Measurements from ENCODE around the gene RARRES2.
A peak's percentile ranks its signal among the peaks of the same experiment; 100 is the strongest.

RARRES2 gene

DNA sequence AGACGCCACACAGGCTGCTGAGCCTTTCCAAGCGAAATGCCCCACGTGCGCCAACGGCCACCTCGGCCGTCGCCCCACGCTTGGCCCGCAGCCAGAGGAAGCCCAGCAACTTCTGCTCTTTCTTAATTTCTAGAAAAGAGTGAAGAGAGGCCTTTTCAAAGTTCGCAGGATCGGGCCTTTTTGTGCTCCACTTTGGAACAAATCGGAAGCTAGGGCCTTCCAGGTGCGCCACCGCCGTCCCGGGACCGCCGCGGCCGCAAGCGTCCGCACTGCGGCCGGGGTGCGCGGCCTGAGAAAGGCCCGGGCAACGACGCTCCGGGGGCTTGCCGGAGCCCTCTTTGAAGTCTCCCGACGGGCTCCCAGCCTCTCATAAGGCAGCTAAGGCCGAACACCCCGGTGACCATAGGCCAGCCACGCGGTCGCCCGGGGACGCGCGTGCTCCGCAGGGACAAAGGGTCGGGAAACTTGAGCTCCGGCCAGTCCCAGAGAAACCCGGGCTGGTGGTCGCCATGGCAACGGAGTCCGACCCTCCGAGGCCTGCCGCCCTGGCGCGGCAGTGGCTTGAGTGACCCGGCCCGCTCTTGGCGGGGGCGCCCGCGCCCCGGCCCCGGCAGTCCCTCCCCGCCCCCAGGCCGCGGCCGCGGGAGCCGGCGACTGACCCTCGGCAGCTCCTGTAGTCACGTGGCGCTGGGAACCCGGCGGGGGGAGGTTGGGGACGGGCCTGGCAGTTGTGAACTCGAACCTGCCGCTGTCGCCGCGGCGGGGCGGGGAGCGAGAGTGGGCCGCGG, 26.9 kb upstream of the RARRES2 start, which contains the start of gene REPIN1:
TSS of gene REPIN1 (plus strand) at position 727 of the 788 bp plus-strand sequence. CDS start 890 bp downstream, outside the sequence.
- peak; percentile 86 for DNase-seq (ENCODE audit: extremely low spot score)
- TF ChIP-seq, protein P1, sequence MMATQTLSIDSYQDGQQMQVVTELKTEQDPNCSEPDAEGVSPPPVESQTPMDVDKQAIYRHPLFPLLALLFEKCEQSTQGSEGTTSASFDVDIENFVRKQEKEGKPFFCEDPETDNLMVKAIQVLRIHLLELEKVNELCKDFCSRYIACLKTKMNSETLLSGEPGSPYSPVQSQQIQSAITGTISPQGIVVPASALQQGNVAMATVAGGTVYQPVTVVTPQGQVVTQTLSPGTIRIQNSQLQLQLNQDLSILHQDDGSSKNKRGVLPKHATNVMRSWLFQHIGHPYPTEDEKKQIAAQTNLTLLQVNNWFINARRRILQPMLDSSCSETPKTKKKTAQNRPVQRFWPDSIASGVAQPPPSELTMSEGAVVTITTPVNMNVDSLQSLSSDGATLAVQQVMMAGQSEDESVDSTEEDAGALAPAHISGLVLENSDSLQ (IDR thresholded peaks at IDR 0.05): no peak
- TF ChIP-seq FOXM1 (IDR thresholded peaks at IDR 0.05; ENCODE audit: borderline replicate concordance): peak; percentile 71; the same call in 1 of the 2 replicates
- TF ChIP-seq CTBP1 (IDR thresholded peaks at IDR 0.05; ENCODE audit: borderline replicate concordance): peak; percentile 51; the same call in 1 of the 2 replicates
- TF ChIP-seq SUZ12 (IDR thresholded peaks at IDR 0.05): no peak
- TF ChIP-seq ELF4 (IDR thresholded peaks at IDR 0.05): 0 out of 2 replicates have a peak, but pooled peaks have one; percentile 5
- peak; percentile 79; the same call in 1 of the 2 replicates for TF ChIP-seq LEF1 (IDR thresholded peaks at IDR 0.05; ENCODE audit: borderline replicate concordance)
- TF ChIP-seq L3MBTL2 (conservative IDR thresholded peaks at IDR 0.05): peak; percentile 92
- no peak for TF ChIP-seq SP1 (IDR thresholded peaks at IDR 0.05)
- TF ChIP-seq FOXK2 (IDR thresholded peaks at IDR 0.05): no peak
- ChIA-PET CTCF (interaction anchor here (0.9 kb wide), 1 partner anchor 10 kb away, joined by 3 read pairs; no protein-coding TSS in a partner anchor), POLR2A (interaction anchor here (0.7 to 3.3 kb wide), 15 partner anchors 10 to 48 kb away, joined by 3 to 50 read pairs (median 4); partner anchors contain the start of genes ACTR3C, LRRC61 and ZNF775)

DNA sequence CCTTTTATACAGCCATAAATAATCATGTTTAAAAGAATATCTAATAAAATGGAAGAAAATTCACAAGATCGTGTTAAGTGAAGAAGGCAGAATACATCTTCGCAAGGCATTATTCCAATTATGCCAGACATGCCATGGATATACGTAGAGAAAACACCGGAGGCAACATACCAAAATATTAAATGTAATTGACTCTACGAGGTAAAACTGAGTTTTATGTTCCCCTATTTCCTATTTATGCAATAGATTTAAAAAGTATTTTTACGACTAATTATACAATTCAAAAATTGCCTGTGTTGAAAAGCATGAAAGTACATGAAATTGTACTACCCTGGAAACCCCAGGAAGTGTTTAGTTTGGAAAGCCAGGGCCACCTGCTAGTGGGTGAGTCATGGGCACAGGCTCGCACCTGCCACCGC, 26.3 kb upstream of the RARRES2 start:
- DNase-seq (ENCODE audit: extremely low spot score): no peak
- no peak for TF ChIP-seq HDGF (IDR thresholded peaks at IDR 0.05; ENCODE audit: borderline replicate concordance)
- TF ChIP-seq BHLHE40 (IDR thresholded peaks at IDR 0.05; ENCODE audit: borderline replicate concordance): no peak
- TF ChIP-seq, protein P1 (IDR thresholded peaks at IDR 0.05): no peak
- no peak for TF ChIP-seq CTBP1 (IDR thresholded peaks at IDR 0.05; ENCODE audit: borderline replicate concordance)
- no peak for TF ChIP-seq ZNF384 (IDR thresholded peaks at IDR 0.05)
- 0 out of 2 replicates have a peak, but pooled peaks have one; percentile 5 for TF ChIP-seq ELF4 (IDR thresholded peaks at IDR 0.05)
- POLR2A ChIA-PET: interaction anchor here (1.0 to 3.3 kb wide), 11 partner anchors 10 to 44 kb away, joined by 3 to 50 read pairs (median 11); partner anchors contain the start of genes ACTR3C, LRRC61 and ZNF775
- CTCF ChIA-PET: interaction anchor here (0.7 kb wide), 1 partner anchor 10 kb away, joined by 4 read pairs; no protein-coding TSS in a partner anchor

DNA sequence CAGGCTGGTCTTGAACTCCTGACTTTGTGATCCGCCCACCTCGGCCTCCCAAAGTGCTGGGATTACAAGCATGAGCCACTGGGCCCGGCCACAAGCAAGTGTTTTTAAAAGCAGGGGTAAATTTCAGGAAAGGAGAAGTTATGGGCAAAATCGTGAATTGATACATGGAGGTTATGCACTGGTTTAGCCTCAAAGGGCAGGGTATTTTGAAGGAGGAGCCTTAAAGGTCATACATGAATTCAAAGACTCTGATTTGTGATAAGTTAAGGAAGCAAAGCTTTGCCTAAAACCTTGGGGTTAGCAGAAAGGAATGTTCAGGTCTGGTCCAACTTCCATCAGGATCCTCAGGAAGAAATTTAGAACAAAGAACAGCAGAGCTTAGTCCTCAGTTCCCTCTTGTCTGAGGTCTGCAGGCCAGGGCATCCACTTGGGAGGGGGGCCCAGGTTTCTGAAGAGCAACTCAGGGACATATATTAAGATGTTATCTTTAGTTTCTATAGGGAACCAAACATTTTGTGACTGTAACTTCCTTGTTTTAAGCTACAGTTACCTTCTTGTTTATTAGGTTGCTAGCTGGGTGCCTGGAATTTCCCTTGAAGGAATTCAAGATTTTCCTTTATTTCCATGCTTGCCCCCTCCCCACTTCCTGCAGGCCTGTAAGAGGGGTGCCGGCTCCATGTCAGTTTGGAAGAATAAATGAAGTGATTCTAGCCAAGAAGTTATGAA, 24.4 kb upstream of the RARRES2 start:
- DNase-seq (ENCODE audit: extremely low spot score): no peak
- ChIA-PET CTCF (interaction anchor here (1.0 to 2.1 kb wide), 2 partner anchors 10 to 12 kb away, joined by 3 to 9 read pairs; no protein-coding TSS in a partner anchor), POLR2A (interaction anchor here (0.6 to 1.3 kb wide), 3 partner anchors 12 to 43 kb away, joined by 3 to 6 read pairs (median 4); partner anchors contain the start of genes ACTR3C and LRRC61)
- TF ChIP-seq NFRKB (IDR thresholded peaks at IDR 0.05) (no peak), TARDBP (IDR thresholded peaks at IDR 0.05) (no peak), FOXA1 (IDR thresholded peaks at IDR 0.05) (no peak), SUZ12 (IDR thresholded peaks at IDR 0.05) (no peak)
- TF ChIP-seq, protein P1 (IDR thresholded peaks at IDR 0.05): no peak

DNA sequence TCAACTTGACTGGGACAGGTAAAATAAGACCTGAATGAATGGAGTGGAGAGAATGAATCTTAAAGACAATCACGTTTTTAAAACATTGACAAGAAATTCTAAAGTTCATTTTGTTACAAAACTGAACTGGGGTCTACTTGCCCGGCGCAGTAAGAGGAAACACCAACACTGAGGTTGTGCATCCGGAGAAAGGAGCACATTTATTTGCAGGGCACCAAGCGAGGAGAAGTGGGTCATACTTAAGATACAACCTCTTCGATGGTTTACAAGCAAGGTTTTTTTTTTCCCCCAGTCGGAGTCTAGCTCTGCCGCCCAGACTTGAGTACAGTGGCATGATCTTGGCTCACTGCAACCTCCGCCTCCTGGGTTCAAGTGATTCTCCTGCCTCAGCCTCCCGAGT, 23.8 kb upstream of the RARRES2 start:
- no peak for DNase-seq (ENCODE audit: extremely low spot score)
- TF ChIP-seq SP1 (IDR thresholded peaks at IDR 0.05) (no peak), CTBP1 (IDR thresholded peaks at IDR 0.05; ENCODE audit: borderline replicate concordance) (no peak), ELF4 (IDR thresholded peaks at IDR 0.05) (no peak), HDGF (IDR thresholded peaks at IDR 0.05; ENCODE audit: borderline replicate concordance) (no peak), ARNT (IDR thresholded peaks at IDR 0.05) (no peak), BHLHE40 (IDR thresholded peaks at IDR 0.05; ENCODE audit: borderline replicate concordance) (no peak), NFRKB (IDR thresholded peaks at IDR 0.05) (no peak), TARDBP (IDR thresholded peaks at IDR 0.05) (no peak), SUZ12 (IDR thresholded peaks at IDR 0.05) (no peak), FOXK2 (IDR thresholded peaks at IDR 0.05) (no peak), FOXM1 (IDR thresholded peaks at IDR 0.05; ENCODE audit: borderline replicate concordance) (no peak), LEF1 (IDR thresholded peaks at IDR 0.05; ENCODE audit: borderline replicate concordance) (no peak), L3MBTL2 (conservative IDR thresholded peaks at IDR 0.05) (no peak), ZNF384 (IDR thresholded peaks at IDR 0.05) (no peak), FOXA1 (IDR thresholded peaks at IDR 0.05) (no peak)
- TF ChIP-seq, protein P1 (IDR thresholded peaks at IDR 0.05): no peak
- ChIA-PET CTCF (interaction anchor here (2.1 kb wide), 1 partner anchor 9 kb away, joined by 9 read pairs; no protein-coding TSS in a partner anchor), POLR2A (interaction anchor here (1.0 kb wide), 1 partner anchor 42 kb away, joined by 4 read pairs; the partner anchor contains the start of genes ACTR3C and LRRC61)

DNA sequence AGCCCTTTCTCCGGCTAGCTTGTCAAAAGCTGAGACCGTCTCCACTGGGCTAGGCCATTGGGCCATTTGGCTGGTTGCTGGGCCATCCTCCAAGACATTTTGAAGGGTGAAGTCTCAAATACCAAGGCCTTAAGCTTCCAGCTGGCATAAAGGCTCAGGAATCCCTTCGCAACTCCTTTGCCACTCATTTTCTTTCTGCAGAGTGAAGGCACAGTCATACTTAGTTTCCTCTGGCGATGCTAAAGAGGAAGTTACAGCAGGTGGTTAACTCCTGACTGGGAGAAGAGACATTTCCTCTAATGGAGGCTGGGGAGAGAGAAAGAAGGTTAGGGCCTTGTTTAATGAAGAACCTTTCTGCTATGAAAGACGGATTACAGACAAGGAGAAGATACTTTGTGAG, 22.4 kb upstream of the RARRES2 start:
- ChIA-PET CTCF (no interaction called here), POLR2A (interaction anchor here (3.6 kb wide), 1 partner anchor 14 kb away, joined by 10 read pairs; no protein-coding TSS in a partner anchor)
- no peak for DNase-seq (ENCODE audit: extremely low spot score)
- TF ChIP-seq, protein P1 (IDR thresholded peaks at IDR 0.05): no peak
- TF ChIP-seq FOXA1 (IDR thresholded peaks at IDR 0.05): no peak
- no peak for TF ChIP-seq BHLHE40 (IDR thresholded peaks at IDR 0.05; ENCODE audit: borderline replicate concordance)

Measured in HEK293T (cell line).